SK-N-MC (cell line): ENCODE data around the gene XPO4.

Source experiments
- EZH2 ChIP-seq: fragments of 200-600 bp; sonication (generic); IDR thresholded peaks from one replicate; pipeline ENCODE4 v1.6.1; 2017; ENCODE audit warnings: antibody characterized with exemption
- POLR2AphosphoS5 ChIP-seq: IDR thresholded peaks from 2 replicates; pipeline ENCODE4 v1.6.1; 2012; ENCODE audit warnings: mild to moderate bottlenecking, low read depth, low read length, borderline replicate concordance

DNA sequence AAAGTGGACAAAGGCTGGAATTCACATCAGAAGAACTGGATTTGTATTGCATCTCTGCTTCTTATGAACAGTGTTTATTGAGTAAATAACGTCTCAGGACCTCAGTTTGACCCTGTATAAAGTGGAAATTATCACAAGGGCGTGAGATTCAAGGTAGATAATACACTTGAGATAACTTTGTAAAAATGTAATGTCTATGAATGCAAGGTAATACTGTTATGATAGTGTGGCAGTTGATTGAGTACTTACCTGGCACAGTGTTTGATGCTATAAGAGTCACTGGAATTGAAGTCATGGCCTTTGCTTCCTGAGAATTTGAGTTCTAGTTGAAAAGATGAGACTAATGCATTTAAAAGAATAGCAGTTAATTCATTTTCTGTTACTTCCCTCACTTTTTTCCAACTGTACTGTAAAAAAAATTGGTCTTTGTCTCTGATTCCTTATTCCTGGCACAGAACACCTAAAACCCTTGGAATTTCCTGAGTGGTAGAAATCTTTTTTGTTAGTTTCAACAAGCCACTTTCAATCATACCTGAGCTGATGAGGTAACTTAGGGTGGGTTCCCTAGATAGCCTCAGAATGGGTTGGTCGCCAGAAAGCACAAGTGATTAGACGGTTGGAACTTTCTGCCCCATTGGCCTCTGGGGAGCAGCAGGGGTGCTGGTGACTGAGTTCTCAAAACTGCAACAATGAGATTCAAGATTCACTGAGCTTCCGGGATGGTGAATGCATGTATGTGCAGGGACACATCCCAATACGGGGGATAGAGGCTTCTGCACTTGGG is 6.4 kb upstream of the XPO4 start:
- TF ChIP-seq POLR2AphosphoS5 (no peak), EZH2 (no peak)
